Mammary epithelial cell (primary cell): ENCODE data around the gene GLDC.

ENCODE experiments used
- CTCF ChIP-seq, 2 donors: IDR thresholded peaks in 1 of 2; conservative IDR thresholded peaks in 1 of 2; 2 replicates each; pipeline ENCODE4 v1.5.1; 2011 to 2012; ENCODE audit warnings: inconsistent platforms in 2 of 2, low read length in 2 of 2, mild to moderate bottlenecking in 2 of 2, control low read depth in 1 of 2, low read depth in 1 of 2; ENCODE audit not compliant: insufficient read depth in 1 of 2; ENCODE audit errors: extremely low read depth in 1 of 2
- EZH2 ChIP-seq: IDR thresholded peaks from 2 replicates; pipeline ENCODE4 v1.6.1; 2012; ENCODE audit warnings: low read length, inconsistent platforms, borderline replicate concordance

- no peak for TF ChIP-seq CTCF (conservative IDR thresholded peaks at IDR 0.05 in 1 of 2, IDR thresholded peaks at IDR 0.05 in 1 of 2; ENCODE audit: extremely low read depth in 1 of 2, insufficient read depth in 1 of 2, low read depth in 1 of 2, low read length in 2 of 2)
- TF ChIP-seq EZH2 = no peak
These were observed 156.4 kb downstream of the GLDC start for GRCh38 chr9:6489099-6489498.
